ENCODE measurements around the gene SERTAD3.
"Not testable (repeated sequence)": the region's sequence is repeated elsewhere in the genome, so short reads cannot be mapped to it uniquely, and the experiment has no call there.

SERTAD3 gene

GRCh38 chr19:40457953-40458596, 13.9 kb upstream of the SERTAD3 start:
- DNase-seq (ENCODE audit: low spot score) = no peak

- DNase-seq (ENCODE audit: low spot score) = no peak
Measured at GRCh38 chr19:40457048-40457447, 12.9 kb upstream of the SERTAD3 start.

- DNase-seq (ENCODE audit: low spot score) = not testable (repeated sequence)
Measured at GRCh38 chr19:40453943-40454342, 9.8 kb upstream of the SERTAD3 start.

- DNase-seq (ENCODE audit: low spot score) = no peak
Measured at GRCh38 chr19:40453151-40453735, 9.1 kb upstream of the SERTAD3 start.

- no peak for DNase-seq (ENCODE audit: low spot score)
Measured at GRCh38 chr19:40452016-40452415, 7.9 kb upstream of the SERTAD3 start.

GRCh38 chr19:40450664-40451063, 6.5 kb upstream of the SERTAD3 start:
- no peak for DNase-seq (ENCODE audit: low spot score)

GRCh38 chr19:40449506-40449905, 5.4 kb upstream of the SERTAD3 start:
- DNase-seq (ENCODE audit: low spot score) = no peak

- DNase-seq (ENCODE audit: low spot score) = no peak
Measured at GRCh38 chr19:40446263-40446784, 2.2 kb upstream of the SERTAD3 start.

- DNase-seq (ENCODE audit: low spot score) = no peak
Measured at GRCh38 chr19:40445780-40446262, 1.7 kb upstream of the SERTAD3 start.

- DNase-seq (ENCODE audit: low spot score) = no peak
Measured at GRCh38 chr19:40444825-40445312, 734 bp upstream of the SERTAD3 start.

- DNase-seq (ENCODE audit: low spot score) = peak; percentile 99
Measured at GRCh38 chr19:40443131-40443999, 770 bp downstream of the SERTAD3 start.

- DNase-seq (ENCODE audit: low spot score) = no peak
Measured at GRCh38 chr19:40442328-40443130, 1.6 kb downstream of the SERTAD3 start.

GRCh38 chr19:40441719-40442253, 2.3 kb downstream of the SERTAD3 start:
- no peak for DNase-seq (ENCODE audit: low spot score)

- DNase-seq (ENCODE audit: low spot score) = no peak
Measured at GRCh38 chr19:40438284-40438683, 5.9 kb downstream of the SERTAD3 start.

- peak; percentile 91 for DNase-seq (ENCODE audit: low spot score)
Measured at GRCh38 chr19:40433391-40434216, 10.5 kb downstream of the SERTAD3 start.

- DNase-seq (ENCODE audit: low spot score) = not testable (repeated sequence)
Measured at GRCh38 chr19:40432760-40433159, 11.4 kb downstream of the SERTAD3 start.

GRCh38 chr19:40431698-40432097, 12.4 kb downstream of the SERTAD3 start:
- DNase-seq (ENCODE audit: low spot score) = no peak

- DNase-seq (ENCODE audit: low spot score) = not testable (repeated sequence)
Measured at GRCh38 chr19:40430242-40430641, 13.9 kb downstream of the SERTAD3 start.

- DNase-seq (ENCODE audit: low spot score) = not testable (repeated sequence)
Measured at GRCh38 chr19:40428197-40428596, 15.9 kb downstream of the SERTAD3 start.
